MM.1S (cell line): Measurements from ENCODE around the gene MOB3B.
A peak's percentile ranks its signal among the peaks of the same experiment; 100 is the strongest.

ENCODE experiments used
- DNase-seq: peaks from one replicate; pipeline ENCODE4 v3.0.0-alpha.2; 2015
- H2AFZ ChIP-seq: fragments of 300-600 bp; sonication (generic); 2 replicates; pipeline ENCODE4 v1.6.0; 2016; ENCODE audit warnings: antibody characterized with exemption, low read length
- H3F3A ChIP-seq: fragments of 300-600 bp; sonication (generic); 2 replicates; pipeline ENCODE4 v1.6.1; 2016; ENCODE audit warnings: mild to moderate bottlenecking, antibody characterized with exemption, low read length, moderate library complexity, mixed read lengths; ENCODE audit not compliant: insufficient read depth
- H3K27ac ChIP-seq: fragments of 300-600 bp; sonication (generic); 2 replicates; pipeline ENCODE4 v1.5.1; 2016; ENCODE audit warnings: mild to moderate bottlenecking, low read length
- H3K27me3 ChIP-seq: fragments of 300-600 bp; sonication (generic); replicated peaks from 2 replicates; pipeline ENCODE4 v1.6.0; 2016; ENCODE audit warnings: low read length; ENCODE audit not compliant: insufficient read depth
- H3K36me3 ChIP-seq: fragments of 300-600 bp; sonication (generic); replicated peaks from 2 replicates; pipeline ENCODE4 v1.6.1; 2016; ENCODE audit warnings: mild to moderate bottlenecking, low read length, mixed read lengths; ENCODE audit not compliant: insufficient read depth
- H3K4me1 ChIP-seq: fragments of 300-600 bp; sonication (generic); 2 replicates; pipeline ENCODE4 v1.6.1; 2016; ENCODE audit warnings: low read length, mixed read lengths
- H3K4me2 ChIP-seq: fragments of 300-600 bp; sonication (generic); 2 replicates; pipeline ENCODE4 v1.6.0; 2016; ENCODE audit warnings: low read depth, low read length
- H3K4me3 ChIP-seq: fragments of 300-600 bp; sonication (generic); 2 replicates; pipeline ENCODE4 v1.5.1; 2016; ENCODE audit warnings: low read length, mixed read lengths
- H3K79me2 ChIP-seq: fragments of 300-600 bp; sonication (generic); 2 replicates; pipeline ENCODE4 v1.6.1; 2016; ENCODE audit warnings: mixed run types, low read length, mixed read lengths
- H3K9ac ChIP-seq: fragments of 300-600 bp; sonication (generic); 2 replicates; pipeline ENCODE4 v1.6.1; 2016; ENCODE audit warnings: low read length, mixed read lengths
- H3K9me2 ChIP-seq: fragments of 300-600 bp; sonication (generic); replicated peaks from 2 replicates; pipeline ENCODE4 v1.6.1; 2016; ENCODE audit warnings: mild to moderate bottlenecking, low read length, mixed read lengths; ENCODE audit not compliant: insufficient read depth
- H3K9me3 ChIP-seq: fragments of 300-600 bp; sonication (generic); replicated peaks from 2 replicates; pipeline ENCODE4 v1.6.1; 2016; ENCODE audit warnings: mild to moderate bottlenecking, low read length, mixed read lengths; ENCODE audit not compliant: insufficient read depth
- H4K20me1 ChIP-seq: fragments of 300-600 bp; sonication (generic); 2 replicates; pipeline ENCODE4 v1.6.1; 2016; ENCODE audit warnings: mild to moderate bottlenecking, low read length, moderate library complexity, mixed read lengths; ENCODE audit not compliant: insufficient read depth
- CTCF ChIP-seq: fragments of 300-600 bp; sonication (generic); IDR thresholded peaks from 2 replicates; pipeline ENCODE4 v1.5.1; 2016; ENCODE audit warnings: antibody characterized with exemption, low read length, mixed read lengths
- EZH2 ChIP-seq: fragments of 300-600 bp; sonication (generic); optimal IDR thresholded peaks from 2 replicates; pipeline ENCODE3; 2017; ENCODE audit warnings: low read depth, mild to moderate bottlenecking, antibody characterized with exemption, low read length, mixed read lengths

Gene MOB3B

GRCh38 chr9:27276193-27277030 lies 253.2 kb downstream of the MOB3B start:
- Histone ChIP-seq H3K4me1 (no peaks in the 10 kb centered on the region), H3K79me2 (no peaks in the 10 kb centered on the region), H3K4me2 (peak overlapping the region; percentile 33; the same call in 1 of the 2 replicates), H3K27ac (no peak overlapping the region), H3K9me3 (no peaks in the 10 kb centered on the region), H2AFZ (0 out of 2 replicates have a peak overlapping the region, but pooled peaks have one; percentile 30), H3K36me3 (no peaks in the 10 kb centered on the region), H3F3A (no peaks in the 10 kb centered on the region), H4K20me1 (no peaks in the 10 kb centered on the region), H3K4me3 (no peak overlapping the region; the same call in 1 of the 2 replicates), H3K9me2 (no peaks in the 10 kb centered on the region), H3K9ac (no peak overlapping the region), H3K27me3 (no peaks in the 10 kb centered on the region)
- peak; percentile 24 for DNase-seq
- TF ChIP-seq CTCF (peak; percentile 50), EZH2 (no peak)
